H9 (cell line): ENCODE measurements around the gene LRRC15. TPM values are rescaled to one million over a fixed set of nuclear protein-coding genes. Genes with fewer than 3 reads are reported as not detected.

ENCODE experiments used
- DNase-seq: peaks from one replicate; pipeline ENCODE4 v3.0.0-alpha.2; 2017
- H2AFZ ChIP-seq: one replicate; pipeline ENCODE4 v1.6.1; 2013; ENCODE audit warnings: mild to moderate bottlenecking, low read length, control low read depth, moderate library complexity
- H2AK5ac ChIP-seq: 2 replicates; pipeline ENCODE4 v1.6.1; 2013; ENCODE audit warnings: low read length, control low read depth, mixed read lengths; ENCODE audit not compliant: insufficient read length
- H2BK120ac ChIP-seq: one replicate; pipeline ENCODE4 v1.6.1; 2013; ENCODE audit warnings: low read depth, mild to moderate bottlenecking, low read length, control low read depth, inconsistent platforms; ENCODE audit not compliant: poor library complexity, severe bottlenecking
- H2BK12ac ChIP-seq: 2 replicates; pipeline ENCODE4 v1.6.1; 2013; ENCODE audit warnings: low read length, control low read depth, mixed read lengths, low read depth; ENCODE audit not compliant: insufficient read length
- H2BK15ac ChIP-seq: 2 replicates; pipeline ENCODE4 v1.6.1; 2013; ENCODE audit warnings: low read depth, low read length, control low read depth
- H2BK20ac ChIP-seq: one replicate; pipeline ENCODE4 v1.6.1; 2013; ENCODE audit warnings: low read depth, mild to moderate bottlenecking, low read length, control low read depth, inconsistent platforms; ENCODE audit not compliant: poor library complexity, severe bottlenecking
- H2BK5ac ChIP-seq: 2 replicates; pipeline ENCODE4 v1.6.1; 2013; ENCODE audit warnings: low read length, control low read depth, mixed read lengths; ENCODE audit not compliant: insufficient read length
- H3K14ac ChIP-seq: 2 replicates; pipeline ENCODE4 v1.6.1; 2013; ENCODE audit warnings: low read length, control low read depth; ENCODE audit not compliant: insufficient read depth
- H3K18ac ChIP-seq: 2 replicates; pipeline ENCODE4 v1.6.1; 2013; ENCODE audit warnings: low read depth, mild to moderate bottlenecking, mixed read lengths, low read length, control low read depth; ENCODE audit not compliant: insufficient read length
- H3K23ac ChIP-seq: 2 replicates; pipeline ENCODE4 v1.6.1; 2013; ENCODE audit warnings: low read length, control low read depth, mixed read lengths, low read depth; ENCODE audit not compliant: insufficient read length
- H3K23me2 ChIP-seq: 2 replicates; pipeline ENCODE4 v1.6.1; 2013; ENCODE audit warnings: low read depth, mild to moderate bottlenecking, mixed read lengths, low read length, control low read depth; ENCODE audit not compliant: insufficient read length, poor library complexity, severe bottlenecking
- H3K27ac ChIP-seq: 2 replicates; pipeline ENCODE4 v1.5.1; 2013; ENCODE audit warnings: low read length, control low read depth, mixed read lengths, low read depth; ENCODE audit not compliant: insufficient read length
- H3K27me3 ChIP-seq: 2 replicates; pipeline ENCODE4 v1.6.1; 2013; ENCODE audit warnings: low read length, control low read depth, inconsistent platforms; ENCODE audit not compliant: insufficient read depth
- H3K4ac ChIP-seq: 2 replicates; pipeline ENCODE4 v1.6.1; 2013; ENCODE audit warnings: low read depth, mild to moderate bottlenecking, control low read depth, inconsistent platforms, low read length, moderate library complexity
- H3K4me1 ChIP-seq: 2 replicates; pipeline ENCODE4 v1.6.1; 2013; ENCODE audit warnings: low read length, control low read depth, inconsistent platforms; ENCODE audit not compliant: insufficient read depth
- H3K4me2 ChIP-seq: 2 replicates; pipeline ENCODE4 v1.6.1; 2013; ENCODE audit warnings: low read length, control low read depth, mixed read lengths; ENCODE audit not compliant: insufficient read length, insufficient read depth
- H3K56ac ChIP-seq: 2 replicates; pipeline ENCODE4 v1.6.1; 2013; ENCODE audit warnings: low read depth, mild to moderate bottlenecking, mixed read lengths, low read length, control low read depth; ENCODE audit not compliant: insufficient read length
- H3K79me1 ChIP-seq: 2 replicates; pipeline ENCODE4 v1.6.1; 2013; ENCODE audit warnings: low read depth, mild to moderate bottlenecking, moderate library complexity, low read length, control low read depth, inconsistent platforms; ENCODE audit not compliant: insufficient read depth, poor library complexity, severe bottlenecking
- H3K79me2 ChIP-seq: 2 replicates; pipeline ENCODE4 v1.6.1; 2013; ENCODE audit warnings: low read length, control low read depth, inconsistent platforms; ENCODE audit not compliant: insufficient read depth
- H3K9ac ChIP-seq: 2 replicates; pipeline ENCODE4 v1.6.1; 2013; ENCODE audit warnings: low read length, control low read depth, mixed read lengths; ENCODE audit not compliant: insufficient read length; ENCODE audit errors: extremely low read depth
- H3K9me3 ChIP-seq: one replicate; pipeline ENCODE4 v1.6.1; 2013; ENCODE audit warnings: low read depth, low read length, inconsistent platforms; ENCODE audit not compliant: control insufficient read depth
- H3T11ph ChIP-seq: one replicate; pipeline ENCODE4 v1.6.1; 2013; ENCODE audit warnings: mild to moderate bottlenecking, low read length, control low read depth, inconsistent platforms
- H4K20me1 ChIP-seq: one replicate; pipeline ENCODE4 v1.6.1; 2013; ENCODE audit not compliant: control insufficient read depth, insufficient read length, insufficient read depth
- H4K5ac ChIP-seq: 2 replicates; pipeline ENCODE4 v1.6.1; 2013; ENCODE audit warnings: low read depth, mild to moderate bottlenecking, mixed read lengths, low read length, control low read depth; ENCODE audit not compliant: insufficient read length
- H4K8ac ChIP-seq: replicated peaks from 2 replicates; pipeline ENCODE4 v1.6.1; 2013; ENCODE audit warnings: low read length, control low read depth, mixed read lengths, low read depth; ENCODE audit not compliant: insufficient read length
- H4K91ac ChIP-seq: 2 replicates; pipeline ENCODE4 v1.6.1; 2013; ENCODE audit warnings: low read depth, mild to moderate bottlenecking, moderate library complexity, mixed read lengths, low read length, control low read depth; ENCODE audit not compliant: insufficient read length
- H3K27ac Mint-ChIP-seq, 3 experiments: 2 replicates in 2 of 3; 3 replicates in 1 of 3; pipeline ENCODE4 v1.8.0; 2020 to 2021; ENCODE audit warnings: mixed read lengths in 3 of 3, mild to moderate bottlenecking in 1 of 3, moderate library complexity in 1 of 3
- H3K27me3 Mint-ChIP-seq: 2 replicates; pipeline ENCODE4 v1.8.0; 2021; ENCODE audit warnings: low read depth, mild to moderate bottlenecking, moderate library complexity, mixed read lengths
- H3K36me3 Mint-ChIP-seq, 3 experiments: 2 replicates in 2 of 3; 3 replicates in 1 of 3; pipeline ENCODE4 v1.8.0; 2020 to 2021; ENCODE audit warnings: low read depth in 3 of 3, mixed read lengths in 3 of 3; ENCODE audit not compliant: insufficient read depth in 1 of 3
- H3K4me1 Mint-ChIP-seq, 2 experiments: 2 replicates each; pipeline ENCODE4 v1.8.0; 2020; ENCODE audit warnings: mixed read lengths in 2 of 2
- H3K4me3 Mint-ChIP-seq, 2 experiments: 2 replicates in 1 of 2; 3 replicates in 1 of 2; pipeline ENCODE4 v1.8.0; 2020 to 2021; ENCODE audit warnings: mild to moderate bottlenecking in 2 of 2, mixed read lengths in 2 of 2, moderate library complexity in 1 of 2
- H3K9me3 Mint-ChIP-seq, 2 experiments: 2 replicates in 1 of 2; 3 replicates in 1 of 2; pipeline ENCODE4 v1.8.0; 2020; ENCODE audit warnings: mild to moderate bottlenecking in 2 of 2, mixed read lengths in 2 of 2, moderate library complexity in 1 of 2
- WGBS: extraction: QIAGEN DNeasy Blood & Tissue Kit; methylation state at CpG from one replicate; pipeline ENCODE4 v1.1.7; 2013; ENCODE audit warnings: missing lambda C conversion rate, low lambda C conversion rate, mixed read lengths; ENCODE audit not compliant: insufficient read length; ENCODE audit errors: extremely low coverage; 5-methylcytosine and 5-hydroxymethylcytosine counted together
- total RNA-seq: library from RNA; stranded (reverse); gene quantifications from 2 replicates; pipeline ENCODE4 v1.2.1, GENCODE V29; 2021
- TF ChIP-seq, protein P1 (sequence below): fragments of 200-600 bp; sonication (generic); conservative IDR thresholded peaks from 3 replicates; pipeline ENCODE4 v1.8.0; 2021; ENCODE audit warnings: antibody characterized with exemption, mild to moderate bottlenecking

The LRRC15 gene
- total RNA-seq, 1 experiment from 2014 or later: 0.07 TPM

GRCh38 chr3:194354315-194354714, 15.2 kb downstream of the LRRC15 start:
- Histone ChIP-seq H3K4me2 (no peak overlapping the region), H3K4ac (no peak overlapping the region), H4K5ac (no peak overlapping the region), H4K8ac (no peak overlapping the region), H2BK20ac (no peak overlapping the region), H3K14ac (no peak overlapping the region), H4K91ac (no peak overlapping the region), H3K4me1 (no peaks in the 10 kb centered on the region), H2AK5ac (no peak overlapping the region), H3K9me3 (no peaks in the 10 kb centered on the region), H3K18ac (no peak overlapping the region), H3K9ac (no peak overlapping the region), H3T11ph (no peak overlapping the region), H3K23me2 (no peaks in the 10 kb centered on the region), H2BK15ac (no peak overlapping the region), H2BK5ac (no peak overlapping the region), H3K79me2 (no peaks in the 10 kb centered on the region), H3K27ac (no peak overlapping the region), H4K20me1 (no peaks in the 10 kb centered on the region), H3K79me1 (no peaks in the 10 kb centered on the region), H3K23ac (no peak overlapping the region), H3K56ac (no peak overlapping the region), H2BK120ac (no peak overlapping the region), H3K27me3 (no peaks in the 10 kb centered on the region), H2AFZ (no peak overlapping the region), H2BK12ac (no peak overlapping the region)
- Mint-ChIP-seq H3K9me3 (no peaks in the 10 kb centered on the region), H3K4me3 (no peak overlapping the region), H3K27me3 (peaks cover 2% of the 10 kb centered on the region; the same call in 1 of the 2 replicates), H3K4me1 (peaks cover 11 to 13% of the 10 kb centered on the region in 2 experiments), H3K36me3 (no peaks in the 10 kb centered on the region), H3K27ac (no peak overlapping the region)
- WGBS: no CpG with 5 or more reads among the region's 2 CpGs
- TF ChIP-seq, protein P1, sequence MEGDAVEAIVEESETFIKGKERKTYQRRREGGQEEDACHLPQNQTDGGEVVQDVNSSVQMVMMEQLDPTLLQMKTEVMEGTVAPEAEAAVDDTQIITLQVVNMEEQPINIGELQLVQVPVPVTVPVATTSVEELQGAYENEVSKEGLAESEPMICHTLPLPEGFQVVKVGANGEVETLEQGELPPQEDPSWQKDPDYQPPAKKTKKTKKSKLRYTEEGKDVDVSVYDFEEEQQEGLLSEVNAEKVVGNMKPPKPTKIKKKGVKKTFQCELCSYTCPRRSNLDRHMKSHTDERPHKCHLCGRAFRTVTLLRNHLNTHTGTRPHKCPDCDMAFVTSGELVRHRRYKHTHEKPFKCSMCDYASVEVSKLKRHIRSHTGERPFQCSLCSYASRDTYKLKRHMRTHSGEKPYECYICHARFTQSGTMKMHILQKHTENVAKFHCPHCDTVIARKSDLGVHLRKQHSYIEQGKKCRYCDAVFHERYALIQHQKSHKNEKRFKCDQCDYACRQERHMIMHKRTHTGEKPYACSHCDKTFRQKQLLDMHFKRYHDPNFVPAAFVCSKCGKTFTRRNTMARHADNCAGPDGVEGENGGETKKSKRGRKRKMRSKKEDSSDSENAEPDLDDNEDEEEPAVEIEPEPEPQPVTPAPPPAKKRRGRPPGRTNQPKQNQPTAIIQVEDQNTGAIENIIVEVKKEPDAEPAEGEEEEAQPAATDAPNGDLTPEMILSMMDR: no peak
- no peak for DNase-seq
